Endometrium (tissue), 2 donors: Measurements from ENCODE around the gene LIFR.

Source experiments
- FAIRE-seq: peaks from 2 replicates; lab custom pipeline; 2012; peaks lifted over from hg19 to GRCh38; lab: Jason Lieb, UNC
- donor health status: control.
- donor health status: control.

LIFR gene

GRCh38 chr5:38463634-38464521 is 92.6 kb downstream of the LIFR start:
- peak; percentile 8 for FAIRE-seq

- no peak for FAIRE-seq
These were observed 93.3 kb downstream of the LIFR start for GRCh38 chr5:38462976-38463633.

- no peak for FAIRE-seq
These were observed 98.3 kb downstream of the LIFR start for GRCh38 chr5:38458174-38458573.

DNA sequence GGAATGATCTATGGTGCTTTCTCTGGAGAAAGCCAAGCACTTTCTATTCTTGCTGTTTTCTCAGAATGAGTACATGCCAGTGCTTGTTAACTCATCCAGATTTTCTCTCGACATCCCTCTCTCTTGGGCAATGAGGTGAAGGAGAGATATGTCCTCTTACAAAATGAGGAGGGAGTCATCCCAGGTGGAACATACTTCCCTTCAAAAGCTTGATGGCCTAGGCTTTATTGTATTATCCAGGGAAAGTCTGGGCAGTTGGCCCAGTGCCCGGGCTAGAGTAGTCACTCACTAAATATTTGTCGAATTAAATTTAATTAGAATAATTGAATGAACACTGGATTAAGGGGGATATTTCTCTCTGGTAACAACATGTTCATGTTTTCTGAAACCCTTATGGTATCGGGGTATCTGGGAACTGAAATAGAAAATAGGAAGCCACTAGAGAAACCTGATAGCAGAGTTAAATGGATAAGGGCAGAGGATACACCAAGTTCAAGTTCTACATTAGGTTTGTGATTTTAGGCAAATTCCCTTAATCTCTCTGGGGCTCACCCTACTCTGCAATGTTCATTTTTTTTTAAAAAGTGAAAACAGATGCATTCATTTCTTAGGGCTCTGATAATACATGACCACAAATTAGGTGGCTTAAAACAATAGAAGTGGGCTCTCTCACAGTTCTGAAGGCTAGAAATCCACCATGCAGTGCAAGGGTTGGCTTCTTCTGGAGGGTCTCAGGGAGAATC is 99.6 kb downstream of the LIFR start:
- FAIRE-seq = no peak

DNA sequence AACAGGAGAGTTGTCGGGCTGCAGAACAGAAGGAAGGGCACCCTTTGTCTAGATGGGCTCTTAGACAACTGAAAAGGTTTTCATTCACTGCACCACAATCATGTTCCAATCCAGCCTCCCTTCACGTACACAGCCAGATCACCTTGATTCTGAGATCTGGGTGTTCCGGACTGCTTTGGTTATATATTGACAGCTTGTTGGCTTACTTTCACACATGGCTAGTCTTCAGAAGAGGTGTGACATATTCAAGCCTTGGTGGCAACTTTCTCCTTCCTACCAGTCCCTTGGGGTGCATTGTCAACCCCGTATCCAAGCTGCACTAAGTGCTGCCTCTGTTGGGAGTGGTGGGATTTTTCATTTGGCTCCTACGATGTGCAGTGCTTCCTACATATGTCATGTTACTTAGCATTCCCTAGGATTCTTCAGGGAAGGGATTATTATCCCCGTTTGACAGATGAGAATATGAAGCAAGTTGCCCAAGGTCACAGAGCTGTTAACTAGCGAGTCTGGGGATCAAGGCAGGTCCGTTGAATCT is 100.6 kb downstream of the LIFR start:
- no peak for FAIRE-seq

- FAIRE-seq = no peak
These were observed 102.5 kb downstream of the LIFR start for GRCh38 chr5:38453921-38454320.

- no peak for FAIRE-seq
These were observed 102.9 kb downstream of the LIFR start for GRCh38 chr5:38453506-38453905.

DNA sequence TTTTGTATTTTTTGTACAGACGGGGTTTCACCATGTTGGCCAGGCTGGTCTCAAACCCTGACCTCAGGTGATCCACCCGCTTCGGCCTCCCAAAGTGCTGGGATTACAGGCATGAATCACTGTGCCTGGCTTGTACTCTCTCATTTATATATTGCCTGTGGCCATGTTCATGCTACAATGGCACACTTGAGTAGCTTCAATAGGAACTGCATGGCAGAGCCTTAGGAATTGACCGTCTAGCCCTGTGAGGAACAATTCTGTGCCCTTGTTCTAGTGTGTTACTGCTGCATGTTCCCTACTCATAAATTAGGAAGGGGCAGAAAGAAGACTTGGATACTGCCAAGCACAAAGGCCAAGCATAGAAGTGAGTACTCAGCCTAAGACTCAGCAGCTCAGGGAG is 104.2 kb downstream of the LIFR start:
- no peak for FAIRE-seq

DNA sequence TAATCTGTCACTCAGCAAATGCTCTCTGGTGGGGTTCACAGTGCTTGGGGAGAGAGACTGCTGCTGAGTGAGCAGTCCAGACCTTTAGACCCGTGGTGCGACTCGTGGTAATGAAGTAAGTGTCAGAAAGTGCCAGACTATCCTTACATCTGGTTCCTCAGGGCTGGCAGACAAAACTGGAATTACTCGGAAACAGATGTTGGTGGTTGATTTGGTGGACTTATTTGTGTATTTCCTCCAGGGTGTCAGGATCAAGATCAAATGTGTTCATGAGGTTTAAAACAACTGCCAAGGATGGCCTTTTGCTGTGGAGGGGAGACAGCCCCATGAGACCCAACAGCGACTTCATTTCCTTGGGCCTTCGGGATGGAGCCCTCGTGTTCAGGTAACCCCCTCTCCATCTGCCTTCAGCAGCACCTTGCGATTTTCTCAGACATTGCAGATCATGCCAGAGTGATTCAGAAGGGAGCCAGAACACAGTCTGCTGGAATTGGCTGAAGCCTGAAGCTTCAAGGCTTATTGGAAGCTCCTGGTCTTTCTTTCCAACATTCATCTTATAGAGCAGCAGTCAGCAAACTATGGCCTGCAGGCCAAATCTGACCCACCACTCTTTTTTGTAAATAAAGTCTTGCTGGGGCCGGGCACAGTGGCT is 105.2 kb downstream of the LIFR start:
- no peak for FAIRE-seq

GRCh38 chr5:38450627-38451026 is 105.8 kb downstream of the LIFR start:
- FAIRE-seq = no peak

DNA sequence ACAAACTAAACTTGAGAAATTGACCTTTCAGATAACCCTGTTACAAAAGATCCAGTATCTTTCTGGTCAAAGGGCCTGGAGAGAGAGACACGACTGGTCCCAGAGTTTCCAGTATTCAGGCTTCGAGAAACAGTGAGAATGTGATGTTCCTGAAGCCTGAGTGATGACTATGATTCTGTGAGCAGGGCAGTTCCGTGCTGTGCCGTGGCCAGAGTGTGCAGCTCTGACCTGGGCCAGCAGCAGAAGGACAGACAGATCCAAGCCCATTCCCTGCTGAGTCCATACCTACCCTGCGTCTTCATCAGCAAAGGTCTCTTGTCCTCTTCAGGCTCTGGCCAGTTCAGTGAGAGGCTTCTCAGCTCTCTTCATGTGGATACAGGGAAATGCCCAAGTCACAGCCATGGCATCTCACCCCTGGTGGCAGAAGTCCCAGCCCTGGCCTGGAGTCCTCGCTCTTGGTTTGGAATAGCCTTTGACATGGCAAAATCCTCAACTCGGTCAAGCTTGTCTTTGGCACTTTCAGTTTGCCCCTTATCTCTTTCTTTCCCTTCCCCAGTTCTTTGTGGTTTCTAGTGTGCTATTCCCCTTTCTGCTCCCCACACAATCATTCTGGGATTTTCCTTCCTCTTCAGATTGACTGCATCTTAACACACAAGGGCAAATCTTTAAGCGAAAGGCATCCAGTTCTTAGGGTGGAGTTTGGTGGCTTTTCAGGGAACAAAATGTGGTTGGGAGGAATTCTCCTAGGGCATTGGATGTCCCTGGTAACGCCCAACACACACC is 107.7 kb downstream of the LIFR start:
- FAIRE-seq = no peak

DNA sequence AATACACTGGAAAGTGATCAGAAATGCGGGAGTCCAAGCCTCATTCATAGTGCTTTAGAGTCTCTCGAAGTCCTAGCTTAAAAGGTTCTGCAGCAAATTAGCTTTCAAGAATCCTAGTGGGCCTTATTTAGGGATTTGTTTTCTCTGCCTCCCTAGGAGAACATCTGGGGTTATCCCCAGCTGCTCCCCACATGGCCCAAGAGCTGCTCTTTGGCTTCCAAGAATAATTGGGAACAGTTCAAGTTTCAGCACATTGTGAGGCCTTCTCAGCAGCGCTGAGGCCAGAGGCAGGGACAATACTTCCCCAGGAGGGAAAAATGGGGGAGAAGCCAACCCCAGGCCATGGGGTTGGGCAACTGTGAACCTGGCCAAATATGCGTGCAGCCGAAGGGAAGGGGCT is 108.7 kb downstream of the LIFR start:
- no peak for FAIRE-seq

- FAIRE-seq = no peak
These were observed 109.4 kb downstream of the LIFR start for GRCh38 chr5:38447056-38447455.

- no peak for FAIRE-seq
These were observed 110.4 kb downstream of the LIFR start for GRCh38 chr5:38446029-38446522.

DNA sequence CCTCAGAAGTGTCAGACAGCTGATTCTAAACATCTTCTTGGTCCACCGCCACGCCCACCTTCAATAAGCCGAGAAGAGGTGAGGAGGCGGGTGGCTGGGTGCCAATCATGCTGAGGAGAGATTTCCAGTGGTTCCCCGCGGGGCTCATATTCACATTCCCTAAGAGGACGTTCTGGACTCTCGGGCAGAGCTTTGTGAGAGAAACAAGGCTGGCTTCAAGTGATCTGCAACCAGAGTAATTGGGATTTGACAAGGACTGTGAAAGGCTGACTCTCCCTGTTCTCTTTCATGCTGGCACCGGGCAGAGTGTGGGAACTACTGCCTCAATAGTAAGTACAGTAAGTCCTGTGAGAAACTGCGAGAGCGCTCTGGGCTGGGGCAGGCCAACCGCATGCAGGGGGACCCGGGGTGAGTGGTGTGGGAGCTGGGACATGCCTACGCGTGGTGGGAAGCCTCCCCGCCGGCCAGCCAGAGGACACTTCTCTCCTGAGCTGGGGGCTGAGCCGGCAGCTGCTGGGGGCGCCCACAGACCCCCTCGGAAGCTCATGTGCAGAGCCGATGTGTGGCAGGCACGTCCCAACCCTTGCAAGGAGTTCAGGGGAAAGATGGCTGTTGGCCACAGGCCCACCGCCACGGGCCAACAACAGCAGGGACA is 110.9 kb downstream of the LIFR start:
- FAIRE-seq = no peak

GRCh38 chr5:38443390-38443789 is 113.1 kb downstream of the LIFR start:
- no peak for FAIRE-seq

GRCh38 chr5:38442247-38442573 is 114.2 kb downstream of the LIFR start:
- peak; percentile 95 for FAIRE-seq

DNA sequence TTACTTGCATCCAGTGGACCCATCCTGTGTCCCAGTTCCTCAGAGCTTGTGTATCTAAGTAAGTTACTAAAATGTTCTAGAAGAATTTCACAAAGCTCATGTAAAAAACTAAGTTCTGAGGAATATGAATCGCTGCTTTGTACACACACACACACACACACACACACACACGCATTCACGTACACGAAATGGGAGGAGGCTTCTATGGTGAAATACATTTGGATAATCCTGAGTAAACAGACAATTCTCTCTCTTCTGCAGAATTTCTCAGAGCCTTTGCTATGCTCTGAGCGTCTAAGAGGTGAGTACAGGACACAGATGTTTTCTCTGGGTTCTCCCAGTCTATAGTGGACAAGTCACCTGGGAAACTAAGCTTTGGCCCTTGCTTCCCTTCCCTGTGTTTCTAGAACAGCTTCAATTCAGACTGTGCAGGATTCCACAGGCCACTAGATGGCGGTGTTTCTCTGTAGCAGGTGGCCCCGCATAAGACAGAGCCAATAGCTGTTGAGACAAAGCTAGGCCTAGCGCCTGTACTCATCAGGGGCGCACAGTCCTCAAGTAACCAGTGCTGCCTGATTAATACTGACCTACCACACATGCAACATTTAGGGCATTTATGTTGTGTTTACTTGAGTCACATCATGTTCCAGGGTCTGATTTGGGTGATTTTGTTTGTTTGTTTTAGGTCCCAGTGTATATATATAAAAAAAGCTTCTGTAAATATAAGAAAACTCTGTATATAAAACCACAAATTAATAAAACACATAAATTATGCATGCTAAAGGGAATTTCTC is 114.8 kb downstream of the LIFR start:
- peak; percentile 31 for FAIRE-seq

- no peak for FAIRE-seq
These were observed 117.7 kb downstream of the LIFR start for GRCh38 chr5:38438757-38439156.
